GM10847 (cell line): ENCODE measurements around the gene TNF.

ENCODE experiments used
- POLR2A ChIP-seq: IDR thresholded peaks from 2 replicates; pipeline ENCODE4 v1.6.1; 2011; ENCODE audit not compliant: insufficient read length; ENCODE audit errors: extremely low read depth

The TNF gene

DNA sequence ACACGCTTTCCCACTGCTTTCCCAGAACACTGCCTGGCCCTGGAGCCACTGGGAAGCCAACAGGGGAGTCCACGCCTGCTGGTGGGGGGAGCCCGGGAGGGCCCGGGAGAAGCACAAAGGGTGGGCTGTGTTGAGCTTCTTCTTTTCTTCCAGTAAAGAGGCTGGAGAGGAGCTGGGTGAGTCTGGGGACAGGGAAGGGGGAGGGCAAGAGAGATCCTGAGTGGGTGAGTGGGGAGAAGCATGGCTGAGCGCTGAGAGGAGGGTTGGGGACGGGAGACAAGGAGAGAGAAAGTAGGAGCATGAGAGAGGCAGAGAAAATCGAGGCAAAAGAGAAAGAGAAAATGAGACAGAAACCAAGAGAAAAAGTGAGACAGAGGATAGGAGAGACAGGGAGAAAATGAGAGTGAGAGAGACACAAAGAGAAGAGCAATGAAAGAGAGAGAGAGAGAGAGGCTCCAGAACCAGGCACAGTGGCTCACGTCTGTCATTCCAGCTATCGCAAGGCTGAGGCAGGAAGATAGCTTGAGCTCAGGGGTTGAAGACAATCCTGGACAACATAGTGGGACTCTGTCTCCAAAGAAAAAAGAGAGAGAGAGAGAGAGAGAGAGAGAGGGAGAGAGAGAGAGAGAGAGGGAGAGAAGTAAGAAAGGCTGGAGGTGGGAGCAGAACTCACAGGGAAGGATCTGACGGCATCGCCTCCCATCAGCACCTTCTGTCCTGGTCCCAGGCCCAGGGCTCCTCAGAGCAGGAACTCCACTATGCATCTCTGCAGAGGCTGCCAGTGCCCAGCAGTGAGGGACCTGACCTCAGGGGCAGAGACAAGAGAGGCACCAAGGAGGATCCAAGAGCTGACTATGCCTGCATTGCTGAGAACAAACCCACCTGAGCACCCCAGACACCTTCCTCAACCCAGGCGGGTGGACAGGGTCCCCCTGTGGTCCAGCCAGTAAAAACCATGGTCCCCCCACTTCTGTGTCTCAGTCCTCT is 12.7 kb downstream of the TNF start:
- TF ChIP-seq POLR2A, result no peak

DNA sequence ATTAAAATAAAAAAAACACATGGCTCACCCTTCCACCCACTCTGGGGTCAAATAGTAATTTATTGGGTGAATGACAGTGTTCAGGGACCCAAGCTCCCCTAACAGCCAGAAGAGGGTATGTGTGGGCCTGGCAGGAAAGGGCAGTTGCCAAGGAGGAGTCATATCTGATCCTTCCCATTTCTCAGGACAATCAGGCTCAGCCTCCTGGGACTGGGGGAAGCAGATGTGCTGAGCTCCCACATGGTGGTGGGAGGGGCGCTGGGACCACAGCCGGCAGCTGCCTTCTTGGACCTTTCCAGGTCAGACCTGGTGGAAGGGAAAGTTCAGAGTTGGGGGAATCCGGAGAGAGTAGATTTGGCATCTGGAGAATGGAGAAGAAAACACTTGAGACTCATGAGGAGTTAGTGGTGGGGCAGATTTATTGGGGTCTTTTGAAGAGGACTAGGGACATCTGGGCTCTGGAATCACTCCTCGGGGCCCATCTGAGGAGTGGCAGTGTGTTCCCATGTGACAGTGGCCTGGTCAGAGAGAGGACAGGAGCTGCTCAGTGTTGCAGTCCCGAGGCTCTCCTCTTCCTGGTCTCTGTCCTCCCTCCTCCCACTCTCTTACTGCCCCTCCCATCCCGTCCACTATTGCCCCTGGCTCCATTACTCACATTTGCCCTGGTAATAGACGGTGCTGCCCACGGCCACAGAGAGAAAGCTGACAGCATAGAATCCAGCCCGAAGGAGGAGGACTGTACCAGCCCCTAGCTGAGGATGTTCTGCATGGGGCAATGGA is 13.7 kb downstream of the TNF start:
- no peak for TF ChIP-seq POLR2A

DNA sequence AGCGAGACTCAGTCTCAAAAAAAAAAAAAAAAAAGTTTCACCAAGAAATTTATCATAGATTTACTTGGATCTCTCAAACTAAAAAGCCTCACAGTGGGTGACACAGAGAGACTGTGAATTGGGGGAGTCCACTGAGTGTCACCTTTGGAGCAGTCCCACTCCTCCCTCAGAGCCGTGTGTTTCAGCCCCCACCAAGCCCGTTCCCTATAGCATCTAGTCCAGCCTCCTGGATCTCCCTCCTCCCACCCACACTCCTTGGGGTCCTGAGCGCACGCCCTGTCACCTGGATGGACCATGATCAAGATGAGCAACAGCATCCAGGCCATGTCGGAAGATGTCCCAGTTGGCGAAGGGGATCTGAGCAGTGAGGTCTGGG is 17.0 kb downstream of the TNF start:
- TF ChIP-seq POLR2A, result no peak

DNA sequence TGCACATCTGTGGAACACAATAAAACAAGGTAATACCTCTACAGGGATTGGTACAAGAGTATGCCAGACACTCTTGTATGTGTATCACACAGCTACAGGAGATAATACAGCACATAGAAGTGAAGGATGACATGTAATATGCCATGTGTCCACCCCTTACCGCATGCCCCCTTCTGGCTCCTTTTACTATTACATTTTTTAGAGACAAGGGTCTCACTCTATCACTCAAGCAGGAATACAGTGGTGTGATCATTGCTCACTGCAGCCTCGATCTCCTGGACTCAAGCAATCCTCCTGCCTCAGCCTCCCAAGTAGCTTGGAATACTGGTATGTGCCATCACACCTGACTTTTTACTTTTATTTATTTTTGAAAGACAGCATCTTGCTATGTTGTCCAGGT is 21.6 kb downstream of the TNF start:
- no peak for TF ChIP-seq POLR2A

DNA sequence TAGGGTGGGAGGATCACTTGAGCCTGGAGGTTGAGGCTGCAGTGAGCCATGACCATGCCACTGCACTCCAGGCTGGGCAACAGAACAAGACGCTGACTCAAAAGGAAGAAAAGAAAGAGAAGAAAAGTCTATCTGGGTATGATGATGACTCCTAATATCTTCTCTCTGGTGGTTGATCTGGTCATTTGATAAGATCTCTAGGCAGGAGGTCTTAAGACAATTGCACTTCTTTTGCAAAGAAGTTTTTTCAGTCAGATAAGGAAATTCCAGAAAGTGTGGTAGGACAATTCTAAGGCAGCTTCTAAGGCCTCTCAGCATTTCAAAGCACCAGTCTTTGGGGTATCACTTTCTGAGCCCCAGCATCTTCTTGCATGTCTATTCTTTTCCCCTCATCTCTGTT is 32.0 kb downstream of the TNF start:
- TF ChIP-seq POLR2A, result no peak

DNA sequence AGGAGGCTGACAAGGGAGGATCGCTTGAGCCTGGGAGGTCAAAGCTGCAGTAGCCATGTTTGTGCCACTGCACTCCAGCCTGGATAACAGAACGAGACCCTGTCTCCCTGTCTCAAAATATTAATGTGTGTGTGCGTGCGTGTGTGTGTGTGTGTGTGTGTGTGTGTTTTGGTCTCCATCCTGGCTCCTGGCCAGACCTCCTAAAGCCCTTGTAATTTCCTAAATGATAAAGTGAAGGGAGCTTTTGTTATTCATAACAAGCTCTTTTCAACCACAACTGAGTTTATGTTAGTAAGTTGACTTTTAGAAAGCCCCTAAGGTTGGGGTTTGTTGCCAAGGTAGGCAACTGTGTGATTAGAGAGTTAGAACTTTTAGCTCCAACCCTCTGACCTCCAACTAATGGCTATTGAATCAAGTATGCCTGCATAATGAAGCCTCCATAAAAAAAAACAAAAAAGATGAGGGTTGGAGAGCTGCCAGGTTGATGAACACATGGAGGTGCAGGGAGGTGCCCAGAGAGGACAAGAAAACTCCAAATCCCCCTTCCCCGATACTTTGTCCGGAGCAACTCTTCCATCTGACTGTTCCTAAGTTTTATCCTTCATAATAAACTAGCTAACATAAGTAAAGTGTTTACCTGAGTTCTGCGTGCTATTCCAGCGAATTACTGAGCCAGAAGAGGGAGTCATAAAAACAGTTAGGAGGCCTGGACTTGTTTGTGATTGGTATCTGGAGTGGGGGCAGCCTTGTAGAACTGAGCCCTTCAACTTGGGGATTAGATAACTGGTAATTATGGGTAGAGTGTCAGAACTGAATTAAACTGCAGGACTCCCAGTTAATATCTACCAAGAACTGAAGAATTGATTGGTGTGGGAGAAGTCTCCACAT is 34.4 kb downstream of the TNF start:
- TF ChIP-seq POLR2A, result no peak

DNA sequence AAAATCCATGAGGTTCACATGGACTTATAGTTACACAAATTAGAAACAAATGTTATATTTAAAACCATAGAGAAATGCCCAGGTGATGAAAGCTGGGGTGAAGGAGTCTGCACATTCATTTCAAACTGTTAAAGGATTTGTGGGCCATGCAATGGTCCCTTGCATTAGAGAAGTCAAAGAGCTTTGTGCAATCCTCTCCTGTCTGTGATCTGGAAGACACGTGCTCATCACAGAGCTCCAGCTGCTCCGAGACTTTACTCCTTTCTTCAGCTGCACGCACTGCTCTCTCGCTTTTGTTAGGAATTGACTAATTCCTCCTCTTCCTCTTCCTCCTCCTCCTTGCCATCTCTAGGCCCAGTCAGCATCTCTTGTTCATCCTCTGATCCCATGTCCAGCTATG is 35.6 kb downstream of the TNF start:
- TF ChIP-seq POLR2A, result no peak

DNA sequence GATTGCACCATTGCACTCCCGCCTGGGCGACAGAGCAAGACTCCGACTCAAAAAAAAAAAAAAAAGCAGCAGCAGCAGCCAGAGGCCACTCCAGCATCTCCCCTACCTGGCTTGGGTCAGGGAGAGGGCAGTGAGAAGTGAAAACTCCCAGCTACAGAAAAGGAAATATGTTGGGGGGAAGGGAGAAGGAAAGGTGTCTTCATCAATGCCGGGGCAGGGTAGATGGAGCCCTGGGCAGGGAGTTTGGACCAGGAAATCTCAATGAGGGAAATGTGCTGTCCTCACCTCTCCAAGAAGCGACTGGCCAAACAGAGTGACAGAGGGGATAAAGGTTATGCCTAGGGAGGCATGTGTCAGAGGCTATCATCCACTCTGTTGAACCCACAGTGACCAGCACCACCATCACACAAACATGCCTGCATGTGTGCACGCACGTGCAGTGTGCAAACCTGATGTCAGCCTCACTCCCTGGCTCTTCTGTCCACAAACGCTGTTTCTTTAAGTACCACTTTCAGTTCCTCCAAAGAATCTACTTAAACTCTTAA is 38.8 kb downstream of the TNF start:
- no peak for TF ChIP-seq POLR2A

DNA sequence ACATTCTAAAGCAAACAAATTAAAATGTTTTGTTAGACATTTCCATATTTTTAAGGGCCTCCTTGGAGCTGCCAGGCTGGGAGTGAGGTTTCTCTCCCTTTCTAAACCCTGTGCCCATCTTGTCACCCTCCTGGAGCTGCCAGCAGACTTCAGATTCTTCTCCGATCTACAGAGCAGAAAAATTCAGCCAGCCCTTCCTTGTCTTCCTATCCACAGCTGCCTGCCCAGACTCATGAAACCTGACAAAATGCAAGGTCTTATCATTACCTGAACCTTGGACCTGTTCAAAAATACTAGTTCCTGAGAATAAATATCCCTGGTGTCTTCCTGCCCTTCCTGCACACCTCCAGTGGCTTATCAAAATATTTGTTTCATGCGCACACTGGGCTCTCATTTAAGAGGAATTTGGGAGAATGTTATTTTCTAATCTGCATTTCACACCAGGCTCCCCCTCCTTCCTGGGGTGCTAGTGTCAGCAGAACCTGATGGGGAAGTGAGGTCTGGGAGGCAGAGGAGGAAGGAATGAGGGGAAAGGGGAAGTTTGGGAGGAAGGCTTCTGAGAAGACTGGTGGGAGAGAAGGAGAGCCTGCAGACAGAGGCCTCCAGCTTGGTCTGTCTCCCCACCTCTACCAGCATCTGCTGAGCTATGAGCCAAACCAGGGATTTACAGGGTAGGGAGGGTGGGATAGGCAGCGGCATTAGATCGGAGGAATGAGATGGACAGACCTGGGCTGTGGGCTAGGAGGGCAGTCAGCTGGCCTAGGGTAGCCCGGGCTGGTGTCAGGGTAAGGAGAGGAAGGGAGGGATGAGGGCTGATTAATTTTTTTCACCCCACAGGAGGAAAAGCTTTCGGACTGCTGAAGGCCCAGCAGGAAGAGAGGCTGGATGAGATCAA is 39.6 kb downstream of the TNF start, which contains the start of gene AIF1:
AIF1 (plus strand) TSS at position 551 of the 895 bp plus-strand sequence; CDS start at position 647, 96 bp downstream.
- no peak for TF ChIP-seq POLR2A

DNA sequence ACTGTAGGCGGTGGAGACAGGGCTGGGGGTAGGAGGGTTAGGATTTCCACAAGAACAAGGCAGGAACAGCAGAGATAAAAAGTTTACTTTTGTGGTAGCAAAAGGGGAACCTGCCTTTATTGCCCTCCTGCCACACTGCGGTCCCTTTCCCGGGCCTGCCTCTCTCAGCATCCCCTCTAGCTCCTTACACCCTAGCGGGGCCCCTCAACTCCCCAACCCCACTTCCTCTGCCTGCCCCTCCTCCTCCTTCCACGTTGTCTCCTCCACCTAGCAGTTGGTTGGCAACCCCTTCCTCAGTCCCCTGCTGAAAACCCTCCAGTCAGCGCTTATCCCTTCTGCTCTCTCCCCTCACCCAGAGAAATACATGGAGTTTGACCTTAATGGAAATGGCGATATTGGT is 40.4 kb downstream of the TNF start:
- TF ChIP-seq POLR2A, result no peak

DNA sequence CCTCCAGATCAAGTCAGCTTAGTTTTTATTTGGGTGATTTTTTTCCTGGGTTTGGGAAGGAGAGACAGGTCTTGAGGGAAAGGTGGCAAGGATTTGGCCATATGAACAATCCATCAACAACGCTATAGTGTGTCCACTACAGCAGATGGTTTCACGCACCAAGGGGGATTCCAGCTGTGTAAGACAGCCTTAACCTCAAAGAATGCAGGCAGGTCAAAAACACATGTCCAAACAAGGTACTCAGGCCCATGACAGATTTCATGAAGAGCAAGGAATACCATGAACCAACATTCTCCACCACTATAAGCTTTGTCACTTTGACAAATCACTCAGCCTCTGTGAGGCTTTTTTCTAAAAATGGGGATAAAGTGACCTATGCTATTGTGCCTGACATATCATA is 41.6 kb downstream of the TNF start:
- TF ChIP-seq POLR2A, result no peak

DNA sequence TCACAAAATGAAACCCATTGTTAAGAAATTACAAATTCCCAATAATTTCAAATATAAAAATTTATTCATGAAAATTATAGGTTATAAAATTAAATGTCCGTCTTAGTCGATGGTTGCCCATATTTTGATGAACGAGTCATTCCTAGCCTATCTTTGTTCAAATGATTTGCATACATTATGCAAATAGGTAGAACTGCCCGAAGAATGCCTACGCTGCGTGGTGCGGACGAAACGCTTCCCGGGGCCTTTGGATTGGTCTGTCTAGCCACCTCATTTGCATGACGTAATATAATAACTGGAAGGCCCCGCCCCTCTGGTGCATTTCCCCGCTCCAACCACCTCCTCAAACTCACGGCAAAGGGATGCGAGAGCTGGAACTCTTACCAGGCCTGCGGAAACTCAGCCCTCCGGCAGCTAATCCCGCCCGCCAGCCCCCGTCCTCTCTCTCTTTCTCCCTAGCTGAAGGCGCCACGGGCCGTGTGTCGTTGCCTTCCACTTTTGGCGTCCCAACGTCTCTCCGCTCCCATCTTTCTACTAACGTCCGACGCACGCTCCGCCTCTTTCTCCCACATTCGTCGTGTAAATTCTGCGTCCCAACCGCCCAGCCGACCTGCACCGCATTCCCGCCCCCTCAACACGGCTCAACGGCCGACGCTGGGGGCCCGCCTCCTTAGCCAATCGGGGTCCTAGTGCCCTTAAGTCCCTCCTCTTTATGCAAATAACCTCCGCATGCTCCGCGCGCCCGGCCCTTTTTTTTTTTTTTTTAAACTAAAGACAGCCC is 44.6 kb downstream of the TNF start:
- peak; percentile 84 for TF ChIP-seq POLR2A
